ENCODE results near the gene MBD5.
A peak's percentile ranks its signal among the peaks of the same experiment; 100 is the strongest.

The MBD5 gene

GRCh38 chr2:148238561-148238960, 217.7 kb downstream of the MBD5 start:
- no peak overlapping the region for H2BK5ac ChIP-seq (ENCODE audit: low read depth, low read length, poor library complexity, severe bottlenecking)
- no peak overlapping the region for H2AFZ ChIP-seq (ENCODE audit: low read depth, low read length)
- peaks cover 8% of the 10 kb centered on the region for H3K79me1 ChIP-seq (replicated peaks; ENCODE audit: low read length, poor library complexity, severe bottlenecking)
- H4K8ac ChIP-seq (ENCODE audit: low read length): no peak overlapping the region
- WGBS: 100% methylated on average over 3 of the region's 4 CpGs
- H3K36me3 ChIP-seq (ENCODE audit: control insufficient read depth in 1 of 2, insufficient read depth in 2 of 2, low read depth in 1 of 2, low read length in 2 of 2): peaks cover 11 to 32% of the 10 kb centered on the region in 2 experiments
- H3K4me3 ChIP-seq (ENCODE audit: insufficient read depth in 1 of 2, low read depth in 1 of 2, low read length in 2 of 2): peak overlapping the region in 1 of 2 experiments; percentile 14
- peaks cover 15% of the 10 kb centered on the region for H3K9me3 ChIP-seq (ENCODE audit: control insufficient read depth, low read length)
- no peak overlapping the region for H3K18ac ChIP-seq (ENCODE audit: low read depth in 1 of 2, low read length in 2 of 2)
- no peak overlapping the region for H3K4ac ChIP-seq (ENCODE audit: low read depth in 1 of 2, low read length in 2 of 2)
- DNase-seq: no peak
- H2BK120ac ChIP-seq (ENCODE audit: low read depth, low read length): no peak overlapping the region
- peak overlapping the region; percentile 52 for H3K9ac ChIP-seq (ENCODE audit: low read length)
- H3K23ac ChIP-seq (ENCODE audit: low read length in 2 of 2): no peak overlapping the region
- no peak overlapping the region for H3K27ac ChIP-seq (ENCODE audit: low read length, poor library complexity, severe bottlenecking)
- H3K4me2 ChIP-seq (ENCODE audit: low read length, poor library complexity, severe bottlenecking): no peak overlapping the region
- no peaks in the 10 kb centered on the region for H3K4me1 ChIP-seq (ENCODE audit: control insufficient read depth, insufficient read depth, low read depth, low read length)
- H3K27me3 ChIP-seq (ENCODE audit: control insufficient read depth in 1 of 2, insufficient read depth in 1 of 2, low read length in 2 of 2): no peaks in the 10 kb centered on the region
- H3K14ac ChIP-seq (ENCODE audit: low read length in 2 of 2): no peak overlapping the region
- no peak overlapping the region for H2BK15ac ChIP-seq (ENCODE audit: low read depth, poor library complexity, severe bottlenecking)
- no peak overlapping the region for H2BK12ac ChIP-seq (ENCODE audit: low read length in 2 of 2)
- H4K91ac ChIP-seq (ENCODE audit: low read length): no peak overlapping the region
- H2AK5ac ChIP-seq (ENCODE audit: low read length, severe bottlenecking): no peak overlapping the region

GRCh38 chr2:148240838-148241237, 219.9 kb downstream of the MBD5 start:
- Histone ChIP-seq H3K36me3 (ENCODE audit: control insufficient read depth in 1 of 2, insufficient read depth in 2 of 2, low read depth in 1 of 2, low read length in 2 of 2) (peaks cover 9 to 16% of the 10 kb centered on the region in 2 experiments), H3K9ac (ENCODE audit: low read length) (no peak overlapping the region), H3K79me1 (replicated peaks; ENCODE audit: low read length, poor library complexity, severe bottlenecking) (peaks cover 8% of the 10 kb centered on the region), H2BK120ac (ENCODE audit: low read depth, low read length) (no peak overlapping the region), H3K27ac (ENCODE audit: low read length, poor library complexity, severe bottlenecking) (no peak overlapping the region), H2BK12ac (ENCODE audit: low read length in 2 of 2) (no peak overlapping the region), H2AK5ac (ENCODE audit: low read length, severe bottlenecking) (no peak overlapping the region), H3K9me3 (ENCODE audit: control insufficient read depth, low read length) (peaks cover 15% of the 10 kb centered on the region), H3K27me3 (ENCODE audit: control insufficient read depth in 1 of 2, insufficient read depth in 1 of 2, low read length in 2 of 2) (no peaks in the 10 kb centered on the region), H2BK15ac (ENCODE audit: low read depth, poor library complexity, severe bottlenecking) (no peak overlapping the region), H3K18ac (ENCODE audit: low read depth in 1 of 2, low read length in 2 of 2) (no peak overlapping the region), H3K14ac (ENCODE audit: low read length in 2 of 2) (no peak overlapping the region), H3K4me3 (ENCODE audit: insufficient read depth in 1 of 2, low read depth in 1 of 2, low read length in 2 of 2) (no peak overlapping the region), H3K4me1 (ENCODE audit: control insufficient read depth, insufficient read depth, low read depth, low read length) (peaks cover 3% of the 10 kb centered on the region), H2BK5ac (ENCODE audit: low read depth, low read length, poor library complexity, severe bottlenecking) (no peak overlapping the region), H3K4me2 (ENCODE audit: low read length, poor library complexity, severe bottlenecking) (no peak overlapping the region), H3K4ac (ENCODE audit: low read depth in 1 of 2, low read length in 2 of 2) (no peak overlapping the region), H3K23ac (ENCODE audit: low read length in 2 of 2) (no peak overlapping the region), H4K91ac (ENCODE audit: low read length) (no peak overlapping the region), H4K8ac (ENCODE audit: low read length) (no peak overlapping the region), H2AFZ (ENCODE audit: low read depth, low read length) (no peak overlapping the region)
- no peak for DNase-seq
- 100% methylated on average over 1 of the region's 1 CpG for WGBS

GRCh38 chr2:148244593-148245292, 223.9 kb downstream of the MBD5 start:
- peak overlapping the region; percentile 60 for H3K9ac ChIP-seq (ENCODE audit: low read length)
- no peak overlapping the region for H4K91ac ChIP-seq (ENCODE audit: low read length)
- H4K8ac ChIP-seq (ENCODE audit: low read length): no peak overlapping the region
- H2BK5ac ChIP-seq (ENCODE audit: low read depth, low read length, poor library complexity, severe bottlenecking): no peak overlapping the region
- no peak overlapping the region for H3K4ac ChIP-seq (ENCODE audit: low read depth in 1 of 2, low read length in 2 of 2)
- H3K4me2 ChIP-seq (ENCODE audit: low read length, poor library complexity, severe bottlenecking): peak overlapping the region; percentile 29
- H2BK120ac ChIP-seq (ENCODE audit: low read depth, low read length): no peak overlapping the region
- peak; percentile 46 for DNase-seq
- H3K9me3 ChIP-seq (ENCODE audit: control insufficient read depth, low read length): no peaks in the 10 kb centered on the region
- no peaks in the 10 kb centered on the region for H3K27me3 ChIP-seq (ENCODE audit: control insufficient read depth in 1 of 2, insufficient read depth in 1 of 2, low read length in 2 of 2)
- H3K4me3 ChIP-seq (ENCODE audit: insufficient read depth in 1 of 2, low read depth in 1 of 2, low read length in 2 of 2): no peak overlapping the region
- no peak overlapping the region for H2BK12ac ChIP-seq (ENCODE audit: low read length in 2 of 2)
- no peak overlapping the region for H2AK5ac ChIP-seq (ENCODE audit: low read length, severe bottlenecking)
- peaks cover 3% of the 10 kb centered on the region for H3K79me1 ChIP-seq (replicated peaks; ENCODE audit: low read length, poor library complexity, severe bottlenecking)
- no peak overlapping the region for H2BK15ac ChIP-seq (ENCODE audit: low read depth, poor library complexity, severe bottlenecking)
- peaks cover 0 to 4% of the 10 kb centered on the region in 2 experiments for H3K36me3 ChIP-seq (ENCODE audit: control insufficient read depth in 1 of 2, insufficient read depth in 2 of 2, low read depth in 1 of 2, low read length in 2 of 2)
- H3K18ac ChIP-seq (ENCODE audit: low read depth in 1 of 2, low read length in 2 of 2): no peak overlapping the region
- H3K23ac ChIP-seq (ENCODE audit: low read length in 2 of 2): no peak overlapping the region
- no peak overlapping the region for H3K14ac ChIP-seq (ENCODE audit: low read length in 2 of 2)
- peaks cover 3% of the 10 kb centered on the region for H3K4me1 ChIP-seq (ENCODE audit: control insufficient read depth, insufficient read depth, low read depth, low read length)
- WGBS: 95% methylated on average over 3 of the region's 5 CpGs
- no peak overlapping the region for H2AFZ ChIP-seq (ENCODE audit: low read depth, low read length)
- peak overlapping the region; percentile 59 for H3K27ac ChIP-seq (ENCODE audit: low read length, poor library complexity, severe bottlenecking)

- no peak overlapping the region for H4K8ac ChIP-seq (ENCODE audit: low read length)
- H3K79me1 ChIP-seq (replicated peaks; ENCODE audit: low read length, poor library complexity, severe bottlenecking): peaks cover 25% of the 10 kb centered on the region
- H3K9me3 ChIP-seq (ENCODE audit: control insufficient read depth, low read length): peaks cover 13% of the 10 kb centered on the region
- no peak overlapping the region for H2BK15ac ChIP-seq (ENCODE audit: low read depth, poor library complexity, severe bottlenecking)
- H3K4ac ChIP-seq (ENCODE audit: low read depth in 1 of 2, low read length in 2 of 2): no peak overlapping the region
- no peak overlapping the region for H3K4me2 ChIP-seq (ENCODE audit: low read length, poor library complexity, severe bottlenecking)
- H2AK5ac ChIP-seq (ENCODE audit: low read length, severe bottlenecking): no peak overlapping the region
- no peak for DNase-seq
- no peak overlapping the region for H2BK120ac ChIP-seq (ENCODE audit: low read depth, low read length)
- no peak overlapping the region for H3K14ac ChIP-seq (ENCODE audit: low read length in 2 of 2)
- no peak overlapping the region for H2BK5ac ChIP-seq (ENCODE audit: low read depth, low read length, poor library complexity, severe bottlenecking)
- H3K9ac ChIP-seq (ENCODE audit: low read length): no peak overlapping the region
- H3K18ac ChIP-seq (ENCODE audit: low read depth in 1 of 2, low read length in 2 of 2): no peak overlapping the region
- no peaks in the 10 kb centered on the region for H3K27me3 ChIP-seq (ENCODE audit: control insufficient read depth in 1 of 2, insufficient read depth in 1 of 2, low read length in 2 of 2)
- H2BK12ac ChIP-seq (ENCODE audit: low read length in 2 of 2): no peak overlapping the region
- no peak overlapping the region for H3K23ac ChIP-seq (ENCODE audit: low read length in 2 of 2)
- H3K4me1 ChIP-seq (ENCODE audit: control insufficient read depth, insufficient read depth, low read depth, low read length): peaks cover 5% of the 10 kb centered on the region
- no peak overlapping the region for H3K4me3 ChIP-seq (ENCODE audit: insufficient read depth in 1 of 2, low read depth in 1 of 2, low read length in 2 of 2)
- peaks cover 19 to 30% of the 10 kb centered on the region in 2 experiments for H3K36me3 ChIP-seq (ENCODE audit: control insufficient read depth in 1 of 2, insufficient read depth in 2 of 2, low read depth in 1 of 2, low read length in 2 of 2)
- H2AFZ ChIP-seq (ENCODE audit: low read depth, low read length): no peak overlapping the region
- whole genome bisulfite sequencing: 98% methylated on average over 5 of the region's 5 CpGs
- H3K27ac ChIP-seq (ENCODE audit: low read length, poor library complexity, severe bottlenecking): no peak overlapping the region
- H4K91ac ChIP-seq (ENCODE audit: low read length): no peak overlapping the region
Measured at GRCh38 chr2:148251993-148252392, 231.1 kb downstream of the MBD5 start.
